Right lobe of liver (tissue), 6 donors: ENCODE results near the gene AHNAK2. TPM values are rescaled to one million over a fixed set of nuclear protein-coding genes. Genes with fewer than 3 reads are reported as not detected.

ENCODE experiments used
- ATAC-seq, 4 donors: fragments of 200-7000 bp; cut with Tn5 transposase; one replicate each; pipeline ENCODE4 v1.9.1; 2020; ENCODE audit warnings: mild to moderate bottlenecking in 4 of 4, moderate library complexity in 4 of 4
- DNase-seq, 3 donors: peaks; one replicate each; pipeline ENCODE4 v3.0.0-alpha.2; 2020
- H3K27ac ChIP-seq, 3 donors: fragments of 200-600 bp; one replicate each; pipeline ENCODE4 v1.8.0; 2022
- H3K27me3 ChIP-seq, 2 donors: fragments of 200-600 bp; one replicate each; pipeline ENCODE4 v1.8.0; 2022
- H3K36me3 ChIP-seq, 4 donors: fragments of 200-600 bp; sonication (generic) in 1 of 4; one replicate each; pipeline versions ENCODE4 v1.5.1 to v1.8.0; 2017 to 2022; ENCODE audit warnings: control low read depth in 1 of 4
- H3K4me1 ChIP-seq, 4 donors: fragments of 200-600 bp; sonication (generic) in 1 of 4; one replicate each; pipeline versions ENCODE4 v1.5.1 to v1.8.0; 2017 to 2022; ENCODE audit warnings: control low read depth in 1 of 4
- H3K4me3 ChIP-seq, 3 donors: fragments of 200-600 bp; one replicate each; pipeline ENCODE4 v1.8.0; 2022
- H3K9me3 ChIP-seq, 4 donors: fragments of 200-600 bp; sonication (generic) in 1 of 4; one replicate each; pipeline versions ENCODE4 v1.5.1 to v1.8.0; 2017 to 2022; ENCODE audit warnings: control low read depth in 1 of 4
- CTCF ChIP-seq, 4 donors: fragments of 200-600 bp in 3 of 4; fragments of 450-650 bp in 1 of 4; IDR thresholded peaks; one replicate each; pipeline versions ENCODE4 v1.5.1 to v1.8.0; 2016 to 2022; ENCODE audit warnings: antibody characterized with exemption in 4 of 4, mild to moderate bottlenecking in 2 of 4
- POLR2A ChIP-seq: fragments of 450-650 bp; IDR thresholded peaks from one replicate; pipeline ENCODE4 v1.6.1; 2017; ENCODE audit warnings: antibody characterized with exemption, mild to moderate bottlenecking
- WGBS: methylation state at CpG from one replicate; pipeline ENCODE4 v1.1.6; 2018; ENCODE audit warnings: low coverage, low lambda C conversion rate; ENCODE audit not compliant: insufficient coverage; ENCODE audit errors: missing lambda C conversion rate; 5-methylcytosine and 5-hydroxymethylcytosine counted together
- intact Hi-C, 2 donors: fragments of 100-400 bp; cut with DNase I; formaldehyde crosslinking; loops; one replicate each; pipeline versions ENCODE4 v1.11.2 to v1.14.1; 2022
- total RNA-seq, 6 experiments: library from RNA; depleted of rRNA in 2 of 6; stranded (reverse); fragments of >200 nt in 2 of 6; fragmentation: NEBNext Ultra II Directional in 3 of 6; extraction: Animal tissue kit (Norgen Biotek cat#: 25700) in 3 of 6; gene quantifications; one replicate each; pipeline versions ENCODE4 v1.1.0 to v1.2.4, GENCODE V29; 2016 to 2023
- donor health status: DM: no; HTN: yes; CAD: no.
- donor health status: DM: no; HTN: no; CAD: no.
- donor health status: DM: no; HTN: no; CAD: no.
- donor health status: DM: no; HTN: yes; CAD: no.
- donor health status: DM: no; HTN: yes; CAD: no.

The AHNAK2 gene
- total RNA-seq, 6 experiments from 2014 or later = 2.1 to 12.2 (median 4.6) TPM

- no peaks in the 10 kb centered on the region for H3K27me3 ChIP-seq
- H3K36me3 ChIP-seq = no peaks in the 10 kb centered on the region
- TF ChIP-seq CTCF (IDR thresholded peaks at IDR 0.05) = no peak
- TF ChIP-seq POLR2A = no peak
- intact Hi-C loops = no loop called here
- no peak for ATAC-seq
- H3K4me1 ChIP-seq = no peaks in the 10 kb centered on the region
- WGBS = 66% methylated on average over 10 of the region's 12 CpGs
- no peak for DNase-seq
- no peaks in the 10 kb centered on the region for H3K9me3 ChIP-seq
- H3K4me3 ChIP-seq = no peak overlapping the region
- H3K27ac ChIP-seq = no peak overlapping the region
Measured at GRCh38 chr14:104900639-104901512, 77.3 kb downstream of the AHNAK2 start.

- no peaks in the 10 kb centered on the region for H3K27me3 ChIP-seq
- WGBS = 55% methylated on average over 2 of the region's 2 CpGs
- intact Hi-C loops = no loop called here
Measured at GRCh38 chr14:104899781-104900180, 78.4 kb downstream of the AHNAK2 start.

GRCh38 chr14:104898870-104899510 lies 79.2 kb downstream of the AHNAK2 start:
- no peak overlapping the region for H3K27ac ChIP-seq
- DNase-seq (no peak), ATAC-seq (no peak)
- no peaks in the 10 kb centered on the region for H3K27me3 ChIP-seq
- WGBS = 81% methylated on average over 6 of the region's 24 CpGs
- H3K9me3 ChIP-seq = no peaks in the 10 kb centered on the region
- H3K4me1 ChIP-seq = peaks cover 0 to 5% (median 0%) of the 10 kb centered on the region in 4 donors
- intact Hi-C loops = no loop called here
- H3K36me3 ChIP-seq = no peaks in the 10 kb centered on the region
- no peak for TF ChIP-seq POLR2A
- no peak for TF ChIP-seq CTCF (IDR thresholded peaks at IDR 0.05)
- no peak overlapping the region for H3K4me3 ChIP-seq

More at GRCh38 chr14:104899781-104900180, 78.4 kb downstream of the AHNAK2 start:
- Histone ChIP-seq H3K36me3 (no peaks in the 10 kb centered on the region), H3K27ac (no peak overlapping the region), H3K9me3 (no peaks in the 10 kb centered on the region), H3K4me1 (peaks cover 0 to 3% (median 0%) of the 10 kb centered on the region in 4 donors), H3K4me3 (no peak overlapping the region)
- DNase-seq = no peak
- no peak for ATAC-seq
- TF ChIP-seq CTCF (IDR thresholded peaks at IDR 0.05) (no peak), POLR2A (no peak)

- no peaks in the 10 kb centered on the region for H3K36me3 ChIP-seq
- no peak overlapping the region for H3K4me3 ChIP-seq
- intact Hi-C loops = no loop called here
- DNase-seq = no peak
- TF ChIP-seq POLR2A (no peak), CTCF (IDR thresholded peaks at IDR 0.05) (no peak)
- peaks cover 0 to 5% (median 0%) of the 10 kb centered on the region in 4 donors for H3K4me1 ChIP-seq
- WGBS = 94% methylated on average over 3 of the region's 7 CpGs
- no peaks in the 10 kb centered on the region for H3K9me3 ChIP-seq
- no peaks in the 10 kb centered on the region for H3K27me3 ChIP-seq
- H3K27ac ChIP-seq = no peak overlapping the region
- ATAC-seq = no peak
Measured at GRCh38 chr14:104898195-104898558, 80.0 kb downstream of the AHNAK2 start.
